GM21381 (cell line): Measurements from ENCODE around the gene KANK3.
"Not testable (repeated sequence)": the region's sequence is repeated elsewhere in the genome, so short reads cannot be mapped to it uniquely, and the experiment has no call there.

Experiments used
- ATAC-seq: cut with Tn5 transposase; IDR thresholded peaks from one replicate; pipeline ENCODE4 v1.9.1; 2021; ENCODE audit warnings: mild to moderate bottlenecking, moderate library complexity; ENCODE audit not compliant: unreplicated experiment

KANK3 gene

DNA sequence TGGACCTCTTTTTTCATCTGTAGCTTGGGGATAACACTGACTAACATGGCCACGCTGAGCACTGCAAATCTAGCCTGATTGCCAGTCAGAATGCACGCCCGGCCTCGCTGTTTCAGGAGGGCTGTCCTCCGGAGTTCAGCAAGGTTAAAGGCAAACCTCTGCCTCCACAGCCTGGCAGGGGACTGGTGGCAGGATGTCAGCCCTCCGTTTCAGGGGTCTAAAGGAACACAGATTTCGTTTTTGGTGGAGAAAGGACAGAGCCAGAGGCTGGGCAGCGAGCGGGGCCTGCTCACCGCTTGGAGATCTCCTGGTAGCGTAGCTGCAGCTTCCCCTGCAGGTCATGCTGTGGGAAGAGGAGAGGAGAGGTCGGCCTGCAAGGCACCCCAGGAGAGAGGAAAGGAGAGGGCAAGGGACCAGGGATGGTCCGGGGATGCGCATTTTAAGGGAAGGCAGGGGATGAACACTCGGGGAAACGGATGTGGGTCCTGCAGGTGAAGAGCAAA is 22.4 kb downstream of the KANK3 start:
- ATAC-seq = peak; percentile 17

DNA sequence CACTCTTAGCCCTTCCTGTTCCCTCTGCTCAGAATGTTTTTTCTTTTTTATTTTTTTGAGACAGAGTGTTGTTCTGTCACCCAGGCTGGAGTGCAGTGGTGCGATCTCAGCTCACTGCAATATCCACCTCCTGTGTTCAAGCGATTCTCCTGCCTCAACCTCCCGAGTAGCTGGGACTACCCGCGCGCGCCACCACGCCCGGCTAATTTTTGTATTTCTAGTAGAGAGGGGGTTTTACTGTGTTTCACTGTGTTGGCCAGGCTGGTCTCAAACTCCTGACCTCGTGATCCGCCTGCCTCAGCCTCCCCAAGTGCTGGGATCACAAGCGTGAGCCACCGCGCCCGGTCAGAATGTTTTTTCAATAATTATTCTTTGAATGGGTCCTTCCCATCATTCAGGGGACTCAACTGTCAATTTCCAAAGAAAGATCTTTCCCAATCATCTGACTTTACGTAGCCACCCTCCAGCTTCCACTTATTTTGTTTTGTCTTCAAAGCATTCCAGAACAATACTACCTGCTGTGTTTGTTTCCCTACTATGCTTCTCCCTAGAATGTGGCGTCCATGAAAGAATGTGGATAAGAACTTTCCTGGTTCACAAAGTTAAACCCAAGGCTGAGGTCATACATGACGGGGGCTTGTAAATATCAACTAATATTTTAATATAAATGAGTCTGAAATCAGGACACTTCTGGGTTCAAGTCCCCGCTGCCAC is 23.1 kb downstream of the KANK3 start:
- no peak for ATAC-seq

DNA sequence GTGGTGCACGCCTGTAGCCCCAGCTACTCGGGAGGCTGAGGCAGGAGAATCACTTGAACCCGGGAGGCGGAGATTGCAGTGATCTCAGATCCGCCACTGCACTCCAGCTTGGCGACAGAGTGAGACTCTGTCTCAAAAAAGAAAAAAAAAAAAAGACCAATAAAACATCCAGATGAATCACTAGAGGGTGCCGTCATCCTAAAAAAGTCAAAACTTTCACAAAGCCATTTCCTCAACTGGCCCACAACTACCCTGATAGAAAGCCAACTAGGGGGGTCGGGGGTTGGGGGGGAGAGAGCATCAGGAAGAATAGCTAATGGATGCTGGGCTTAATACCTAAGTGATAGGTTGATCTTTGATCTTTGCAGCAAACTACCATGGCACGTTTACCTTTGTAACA is 24.2 kb downstream of the KANK3 start:
- ATAC-seq = not testable (repeated sequence)

DNA sequence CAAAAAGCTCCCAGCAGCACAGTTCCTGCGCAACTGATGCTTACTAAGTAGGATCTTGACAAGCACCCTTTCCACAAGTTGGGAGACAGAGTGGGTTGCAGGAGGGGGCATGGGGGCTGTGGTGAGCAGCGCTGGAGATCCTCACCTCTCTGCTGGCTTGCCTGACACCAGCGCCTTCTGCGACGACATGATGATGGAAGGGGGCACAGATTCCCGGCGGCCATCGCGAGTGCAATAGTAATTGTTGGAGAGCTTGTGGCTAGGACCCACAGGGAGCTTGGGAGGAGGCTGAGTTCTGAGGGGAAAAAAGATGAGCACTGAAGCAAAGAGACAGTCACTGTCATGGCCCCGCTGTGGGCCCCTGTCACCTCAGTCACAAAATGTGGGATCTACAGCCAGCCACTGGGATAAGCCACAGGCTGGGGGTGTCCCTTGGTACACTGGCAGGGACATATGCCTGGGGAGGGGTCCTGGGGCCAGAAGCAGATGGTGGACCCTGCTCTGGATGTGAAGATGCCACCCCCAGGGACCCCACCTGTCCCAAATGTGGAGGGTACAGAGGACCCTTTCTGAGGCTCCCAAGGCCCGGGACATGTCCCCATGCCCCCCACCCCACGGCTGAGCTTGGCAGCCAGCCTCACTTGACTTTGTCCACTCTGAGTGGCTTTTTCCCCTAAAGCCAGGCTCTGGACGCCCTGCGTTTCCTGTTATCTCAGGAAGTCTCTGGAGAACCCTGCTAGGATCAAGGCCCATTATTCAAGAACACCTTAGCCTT is 26.5 kb downstream of the KANK3 start:
- ATAC-seq = no peak

DNA sequence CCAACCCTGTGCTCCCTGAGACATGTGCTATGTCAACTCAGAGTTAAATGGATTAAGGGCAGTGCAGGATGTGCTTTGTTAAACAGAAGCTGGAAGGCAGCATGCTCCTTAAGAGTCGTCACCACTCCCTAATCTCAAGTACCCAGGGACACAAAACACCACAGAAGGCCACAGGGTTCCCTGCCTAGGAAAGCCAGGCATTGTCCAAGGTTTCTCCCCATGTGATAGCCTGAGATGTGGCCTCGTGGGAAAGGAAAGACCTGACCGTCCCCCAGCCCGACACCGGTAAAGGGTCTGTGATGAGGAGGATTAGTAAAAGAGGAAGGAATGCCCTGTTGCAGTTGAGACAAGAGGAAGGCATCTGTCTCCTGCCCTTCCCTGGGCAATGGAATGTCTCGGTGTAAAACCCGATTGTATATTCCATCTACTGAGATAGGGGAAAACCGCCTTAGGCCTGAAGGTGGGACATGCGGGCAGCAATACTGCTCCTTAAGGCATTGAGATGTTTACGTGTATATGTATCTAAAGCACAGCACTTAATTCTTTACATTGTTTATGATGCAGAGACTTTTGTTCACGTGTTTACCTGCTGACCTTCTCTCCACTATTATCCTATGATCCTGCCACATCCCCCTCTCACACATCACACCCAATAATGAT is 28.0 kb downstream of the KANK3 start:
- ATAC-seq = not testable (repeated sequence)

DNA sequence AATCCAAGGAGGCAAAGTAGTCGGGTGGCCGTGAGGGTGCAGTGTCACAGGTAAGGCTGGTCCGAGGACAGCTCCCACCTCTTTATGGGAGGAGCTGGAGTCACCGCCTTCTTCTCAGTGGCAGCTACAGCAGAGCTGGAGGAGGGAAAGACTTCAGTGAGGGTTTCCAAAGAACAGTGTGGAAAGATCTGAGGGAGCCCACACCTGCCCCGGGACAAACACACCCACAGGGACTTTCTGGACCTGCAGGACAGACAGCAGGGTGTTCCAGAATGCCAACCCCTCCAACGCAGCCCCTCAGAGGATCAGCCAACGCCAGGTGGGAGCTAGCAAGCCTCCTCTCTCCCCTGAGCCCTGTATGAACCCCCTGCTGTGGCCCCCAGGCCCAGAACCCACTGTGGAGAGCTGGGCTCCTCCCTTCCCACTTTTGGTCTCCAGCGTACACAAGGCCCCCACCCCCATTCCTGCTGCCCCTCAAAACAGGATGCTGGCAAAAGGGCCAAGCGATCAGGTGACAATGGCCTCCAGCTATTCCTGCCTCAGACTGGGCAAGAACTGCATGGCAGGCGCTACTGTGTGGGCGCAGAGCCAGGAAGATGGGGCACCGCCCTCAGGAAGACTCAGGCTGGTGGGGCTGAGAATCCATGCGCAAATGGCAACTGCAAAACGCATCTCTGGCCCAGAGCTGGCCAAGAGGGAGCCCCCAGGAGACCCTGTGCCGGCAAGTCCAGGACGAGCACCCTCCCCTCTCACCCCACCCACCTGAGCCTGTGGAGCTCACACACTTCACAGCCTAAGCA is 31.4 kb downstream of the KANK3 start:
- ATAC-seq = no peak

- ATAC-seq = no peak
Observed at GRCh38 chr19:8310342-8311055, 32.6 kb downstream of the KANK3 start.

DNA sequence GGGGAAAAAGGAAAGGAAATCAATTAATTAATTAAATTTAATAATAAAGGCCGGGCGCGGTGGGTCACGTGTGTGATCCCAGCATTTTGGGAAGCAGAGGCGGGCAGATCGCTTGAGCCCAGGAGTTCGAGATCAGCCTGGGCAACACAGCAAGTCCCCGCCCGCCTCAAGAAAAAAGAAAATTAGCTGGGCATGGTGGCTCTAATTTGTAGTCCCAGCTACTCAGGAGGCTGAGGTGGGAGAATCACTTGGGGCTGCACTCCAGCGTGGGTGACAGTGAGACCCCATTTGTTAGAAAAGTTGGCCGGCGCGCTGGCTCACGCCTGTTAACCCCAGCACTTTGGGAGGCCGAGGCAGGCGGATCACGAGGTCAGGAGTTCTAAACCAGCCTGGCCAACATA is 34.2 kb downstream of the KANK3 start:
- no peak for ATAC-seq

GRCh38 chr19:8307965-8308866 is 34.8 kb downstream of the KANK3 start, which contains the start of gene CD320:
Gene CD320 (minus strand): TSS chr19:8308358. CDS start chr19:8308290, 68 bp downstream.
- peak; percentile 73 for ATAC-seq

DNA sequence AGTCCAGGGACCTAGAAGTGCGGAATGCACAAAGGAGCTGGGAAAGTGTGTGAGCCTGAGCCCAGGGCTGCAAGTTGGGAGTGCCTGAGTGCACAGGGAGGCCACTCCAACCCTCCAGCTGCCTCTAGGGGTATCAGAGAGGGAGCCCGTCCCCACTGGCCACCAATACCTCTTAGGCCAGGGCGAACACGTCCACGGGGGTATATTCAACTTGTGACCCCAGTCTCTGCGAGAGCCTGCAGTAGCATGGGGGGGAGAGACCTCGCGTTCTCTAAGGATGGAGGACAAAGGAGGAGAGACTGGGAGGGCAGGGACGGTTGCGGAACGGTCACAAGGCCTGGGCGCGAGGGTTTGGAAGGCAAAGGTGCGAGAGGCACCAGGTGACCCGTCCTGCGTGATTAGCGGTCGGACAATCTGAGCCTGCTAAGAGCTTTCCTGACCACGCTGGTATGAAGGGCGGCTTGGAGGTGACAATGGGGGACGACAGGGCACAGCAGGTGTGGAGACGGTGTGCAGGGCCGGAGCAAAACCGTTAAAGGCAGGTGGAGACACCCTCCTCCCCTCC is 35.6 kb downstream of the KANK3 start:
- ATAC-seq = no peak

DNA sequence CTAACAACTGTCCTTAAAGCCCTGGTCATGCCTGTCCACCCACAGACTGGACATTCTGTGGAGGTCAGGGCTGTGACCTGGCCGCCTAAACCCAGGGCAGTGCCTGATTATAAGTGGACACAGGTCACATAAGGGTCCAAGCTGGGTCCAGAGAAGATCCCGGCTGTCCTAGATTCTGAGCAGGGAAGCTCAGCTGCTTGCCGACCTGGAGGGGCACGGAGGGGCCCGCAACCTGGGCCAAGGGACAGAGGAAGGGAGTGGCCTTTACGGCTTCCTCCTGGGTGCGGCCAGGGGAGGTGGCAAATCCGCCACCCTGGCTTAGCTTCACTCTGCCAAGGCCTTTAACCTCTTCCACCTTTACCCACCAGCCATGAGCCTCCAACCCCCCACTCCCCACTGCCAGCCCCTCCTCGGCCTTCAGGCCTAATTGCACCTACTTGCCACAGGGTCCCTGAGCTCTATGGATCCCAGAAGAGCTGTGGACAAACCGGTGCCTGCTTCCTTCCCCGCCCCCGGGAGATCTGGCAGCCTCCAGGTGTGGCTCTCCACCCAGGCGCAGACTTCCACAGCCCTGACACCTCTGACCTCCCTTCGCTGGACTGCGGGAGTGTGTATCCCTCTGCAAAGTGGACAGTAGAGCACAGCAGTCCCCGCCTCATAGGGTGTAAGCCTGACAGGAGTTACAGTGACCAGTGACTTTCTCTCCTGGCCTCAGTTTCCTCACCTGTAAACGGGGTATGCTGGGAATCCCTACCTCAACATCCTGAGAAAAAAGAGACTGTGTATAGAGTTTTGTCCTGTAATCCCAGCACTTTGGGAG is 36.6 kb downstream of the KANK3 start:
- ATAC-seq = no peak

GRCh38 chr19:8305798-8306197 is 37.3 kb downstream of the KANK3 start:
- ATAC-seq = no peak

GRCh38 chr19:8304841-8305621 is 38.0 kb downstream of the KANK3 start:
- ATAC-seq = no peak

DNA sequence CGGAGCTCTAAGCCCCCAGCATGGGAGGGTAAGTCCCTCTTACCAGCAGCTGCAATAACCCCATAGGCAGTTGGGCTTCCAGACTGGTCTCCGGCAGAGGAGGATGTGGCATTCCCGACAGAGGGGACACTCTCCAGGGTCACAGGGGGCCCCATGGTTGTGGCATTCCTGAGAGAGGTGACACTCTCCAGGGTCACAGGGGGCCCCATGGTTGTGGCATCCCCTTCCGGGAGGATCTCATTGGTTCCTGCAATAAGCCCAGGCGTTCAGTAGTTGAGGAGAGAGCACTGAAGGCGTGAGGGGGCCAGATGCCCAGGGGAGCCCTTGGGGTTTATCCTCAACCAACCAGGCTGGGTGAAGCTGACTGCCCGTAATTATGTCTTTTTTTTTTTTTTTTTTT is 40.3 kb downstream of the KANK3 start:
- ATAC-seq = no peak

DNA sequence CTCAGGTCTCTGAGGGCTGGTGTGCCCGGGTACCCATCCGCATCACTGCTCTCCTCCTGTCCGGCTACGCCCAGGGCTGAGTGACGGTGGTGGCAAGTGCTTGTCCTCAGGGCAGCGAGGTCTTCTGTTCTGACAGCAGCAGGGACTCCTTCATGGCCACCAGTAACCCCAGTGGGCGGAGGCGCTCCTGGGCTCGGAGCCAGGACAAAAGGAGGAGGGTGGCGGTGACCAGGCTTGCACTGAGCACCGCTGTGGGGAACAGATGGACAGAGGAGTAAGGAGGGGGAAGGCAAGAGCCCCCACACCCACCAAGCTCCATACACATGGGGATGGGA is 40.7 kb downstream of the KANK3 start:
- no peak for ATAC-seq

- ATAC-seq = not testable (repeated sequence)
Observed at GRCh38 chr19:8291337-8291736, 51.7 kb downstream of the KANK3 start.

DNA sequence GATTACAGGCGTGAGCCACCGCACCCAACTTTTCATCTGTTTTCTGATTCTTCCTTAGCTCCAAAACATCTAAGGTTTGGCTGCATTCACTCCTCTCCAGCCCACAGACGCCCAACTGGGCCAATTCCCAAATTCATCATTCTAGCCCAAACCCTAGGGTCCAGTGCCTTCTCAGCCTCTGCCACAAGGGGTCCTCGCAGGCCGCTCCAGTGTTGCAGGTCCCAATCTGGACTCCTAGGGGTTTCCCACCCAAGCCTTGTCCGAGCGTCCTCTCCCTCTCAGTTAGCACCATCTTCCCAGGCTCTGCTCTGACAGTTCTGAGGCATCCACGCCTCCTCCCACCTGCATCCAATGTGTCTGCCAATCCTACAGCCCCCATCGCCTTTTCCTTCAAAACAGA is 66.6 kb downstream of the KANK3 start:
- not testable (repeated sequence) for ATAC-seq
